Esophagus squamous epithelium (tissue), 4 donors: Measurements from ENCODE around the gene TSPAN5.

Experiments used
- POLR2A ChIP-seq, 4 donors: fragments of 450-650 bp; IDR thresholded peaks; one replicate each; pipeline ENCODE4 v1.6.1; 2017; ENCODE audit warnings: antibody characterized with exemption in 4 of 4, mild to moderate bottlenecking in 4 of 4, moderate library complexity in 3 of 4
- TF ChIP-seq, protein P1 (sequence below), 6 experiments: fragments of 450-650 bp in 4 of 6; fragments of 200-600 bp in 2 of 6; sonication (generic) in 2 of 6; IDR thresholded peaks; one replicate each; pipeline ENCODE4 v1.5.1; 2016 to 2019; ENCODE audit warnings: antibody characterized with exemption in 6 of 6, mild to moderate bottlenecking in 4 of 6, moderate library complexity in 4 of 6

DNA sequence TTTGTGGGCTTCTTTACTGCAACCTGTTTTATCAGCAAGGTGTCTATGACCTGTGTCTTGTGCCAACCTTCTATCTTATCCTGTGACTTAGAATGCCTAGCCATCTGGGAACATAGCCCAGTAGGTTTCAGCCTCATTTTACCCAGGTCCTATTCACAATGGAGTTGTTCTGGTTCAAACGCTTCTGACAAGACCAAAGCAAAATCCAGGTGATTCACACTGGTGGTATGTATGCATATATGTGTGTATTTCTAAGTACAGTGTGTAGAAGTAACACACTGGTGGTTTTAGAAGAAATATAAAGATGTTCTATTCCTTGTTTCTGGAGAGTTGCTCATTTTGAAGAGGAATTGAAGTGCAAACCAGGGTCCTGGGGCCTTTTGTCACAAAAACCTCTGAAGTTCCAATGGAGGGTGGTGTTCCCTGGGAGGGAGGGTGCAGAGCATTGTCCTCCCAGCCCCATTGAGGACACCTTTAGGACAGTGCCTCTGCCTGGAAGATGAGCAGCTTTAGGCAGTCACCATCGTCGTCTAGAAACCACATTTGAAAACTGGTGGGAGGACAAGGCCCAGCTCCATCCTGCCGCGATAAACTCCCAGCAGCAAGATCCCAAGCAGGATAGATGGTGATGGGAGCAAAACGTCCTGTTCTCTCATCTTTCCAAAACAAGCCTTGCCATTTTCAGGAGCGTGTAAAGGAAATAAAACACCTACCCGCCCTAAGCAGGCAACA lies 191.4 kb downstream of the TSPAN5 start:
- TF ChIP-seq, protein P1, sequence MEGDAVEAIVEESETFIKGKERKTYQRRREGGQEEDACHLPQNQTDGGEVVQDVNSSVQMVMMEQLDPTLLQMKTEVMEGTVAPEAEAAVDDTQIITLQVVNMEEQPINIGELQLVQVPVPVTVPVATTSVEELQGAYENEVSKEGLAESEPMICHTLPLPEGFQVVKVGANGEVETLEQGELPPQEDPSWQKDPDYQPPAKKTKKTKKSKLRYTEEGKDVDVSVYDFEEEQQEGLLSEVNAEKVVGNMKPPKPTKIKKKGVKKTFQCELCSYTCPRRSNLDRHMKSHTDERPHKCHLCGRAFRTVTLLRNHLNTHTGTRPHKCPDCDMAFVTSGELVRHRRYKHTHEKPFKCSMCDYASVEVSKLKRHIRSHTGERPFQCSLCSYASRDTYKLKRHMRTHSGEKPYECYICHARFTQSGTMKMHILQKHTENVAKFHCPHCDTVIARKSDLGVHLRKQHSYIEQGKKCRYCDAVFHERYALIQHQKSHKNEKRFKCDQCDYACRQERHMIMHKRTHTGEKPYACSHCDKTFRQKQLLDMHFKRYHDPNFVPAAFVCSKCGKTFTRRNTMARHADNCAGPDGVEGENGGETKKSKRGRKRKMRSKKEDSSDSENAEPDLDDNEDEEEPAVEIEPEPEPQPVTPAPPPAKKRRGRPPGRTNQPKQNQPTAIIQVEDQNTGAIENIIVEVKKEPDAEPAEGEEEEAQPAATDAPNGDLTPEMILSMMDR (IDR thresholded peaks at IDR 0.05) = no peak
- TF ChIP-seq POLR2A (IDR thresholded peaks at IDR 0.05) = no peak
